HepG2 (cell line): ENCODE measurements around the gene WASHC3. TPM values are rescaled to one million over a fixed set of nuclear protein-coding genes. Genes with fewer than 3 reads are reported as not detected.
A peak's percentile ranks its signal among the peaks of the same experiment; 100 is the strongest.

ENCODE experiments used
- FLYWCH1 ChIP-seq: sonication (generic); formaldehyde crosslinking; IDR thresholded peaks from 2 replicates; pipeline ENCODE4 v1.8.1; 2023; ENCODE audit warnings: mild to moderate bottlenecking, missing genetic modification reagents
- MIER2 ChIP-seq: IDR thresholded peaks from 2 replicates; pipeline ENCODE4 v1.6.1; 2016; ENCODE audit warnings: missing biosample characterization, missing genetic modification reagents
- NAIF1 ChIP-seq: sonication (generic); formaldehyde crosslinking; IDR thresholded peaks from 2 replicates; pipeline ENCODE4 v1.5.0; 2020; ENCODE audit warnings: mild to moderate bottlenecking, missing genetic modification reagents, borderline replicate concordance
- NR2C2 ChIP-seq: sonication (generic); formaldehyde crosslinking; IDR thresholded peaks from 2 replicates; pipeline ENCODE4 v1.4.0; 2020; ENCODE audit warnings: missing genetic modification reagents, mild to moderate bottlenecking, moderate library complexity, borderline replicate concordance
- SETDB1 ChIP-seq: sonication (generic); formaldehyde crosslinking; IDR thresholded peaks from 2 replicates; pipeline ENCODE4 v1.5.1; 2020; ENCODE audit warnings: missing genetic modification reagents, mild to moderate bottlenecking, borderline replicate concordance
- SIN3A ChIP-seq: IDR thresholded peaks from 2 replicates; pipeline ENCODE4 v1.6.1; 2011; ENCODE audit warnings: low read depth, mild to moderate bottlenecking, control low read depth, low read length, borderline replicate concordance
- SIX4 ChIP-seq: sonication (generic); formaldehyde crosslinking; IDR thresholded peaks from 2 replicates; pipeline ENCODE4 v1.4.0; 2020; ENCODE audit warnings: missing genetic modification reagents
- TBX2 ChIP-seq: sonication (generic); formaldehyde crosslinking; IDR thresholded peaks from 2 replicates; pipeline ENCODE4 v1.5.0; 2020; ENCODE audit warnings: missing genetic modification reagents, mild to moderate bottlenecking, borderline replicate concordance
- ZKSCAN5 ChIP-seq: sonication (generic); formaldehyde crosslinking; IDR thresholded peaks from 2 replicates; pipeline ENCODE4 v1.5.1; 2020; ENCODE audit warnings: mild to moderate bottlenecking, missing genetic modification reagents
- ZNF44 ChIP-seq: sonication (generic); formaldehyde crosslinking; IDR thresholded peaks from 2 replicates; pipeline ENCODE4 v1.5.1; 2020; ENCODE audit warnings: mild to moderate bottlenecking, missing genetic modification reagents
- ZNF672 ChIP-seq: sonication (generic); formaldehyde crosslinking; IDR thresholded peaks from 2 replicates; pipeline ENCODE4 v1.8.1; 2022; ENCODE audit warnings: missing genetic modification reagents
- polyA plus RNA-seq, 8 experiments: library from polyadenylated mRNA; depleted of rRNA in 3 of 8; stranded (reverse) in 7 of 8; unstranded in 1 of 8; fragments of >200 nt; fragmentation: Illumina TruSeq in 4 of 8; extraction: Trizol in 4 of 8; gene quantifications; 2 replicates each; pipeline versions ENCODE4 v1.2.1 to v1.2.3, GENCODE V29; 2011 to 2016; ENCODE audit warnings: low read depth in 4 of 8, missing spikeins in 1 of 8, mixed read lengths in 1 of 8; ENCODE audit not compliant: insufficient read depth in 1 of 8
- total RNA-seq, 5 experiments: library from RNA; depleted of rRNA; stranded (reverse); fragments of >200 nt; fragmentation: Illumina TruSeq; extraction: Trizol; gene quantifications; 2 replicates each; pipeline ENCODE4 v1.2.3, GENCODE V29; 2016; ENCODE audit warnings: low read depth in 1 of 5
- TF ChIP-seq, protein P1 (sequence below): sonication (generic); formaldehyde crosslinking; IDR thresholded peaks from 2 replicates; pipeline ENCODE4 v1.4.0; 2020; ENCODE audit warnings: missing genetic modification reagents, borderline replicate concordance
- TF ChIP-seq, protein P2 (sequence below): sonication (generic); formaldehyde crosslinking; IDR thresholded peaks from 2 replicates; pipeline ENCODE4 v1.8.0; 2022; ENCODE audit warnings: low read depth, missing genetic modification reagents
- TF ChIP-seq, protein P3 (sequence below): sonication (generic); formaldehyde crosslinking; IDR thresholded peaks from 2 replicates; pipeline ENCODE4 v1.4.0; 2020; ENCODE audit warnings: missing genetic modification reagents
- TF ChIP-seq, protein P4 (sequence below): sonication (generic); formaldehyde crosslinking; IDR thresholded peaks from 2 replicates; pipeline ENCODE4 v1.8.1; 2023; ENCODE audit warnings: mild to moderate bottlenecking, moderate library complexity, missing genetic modification reagents
- TF ChIP-seq, protein P5 (sequence below): IDR thresholded peaks from 2 replicates; pipeline ENCODE4 v1.6.1; 2016; ENCODE audit warnings: mild to moderate bottlenecking, missing biosample characterization, missing genetic modification reagents
- TF ChIP-seq, protein P6 (sequence below): sonication (generic); formaldehyde crosslinking; IDR thresholded peaks from 2 replicates; pipeline ENCODE4 v1.5.0; 2020; ENCODE audit warnings: mild to moderate bottlenecking, low read depth, missing genetic modification reagents, borderline replicate concordance
- TF ChIP-seq, protein P7 (sequence below): sonication (generic); formaldehyde crosslinking; conservative IDR thresholded peaks from 2 replicates; pipeline ENCODE4 v1.5.0; 2020; ENCODE audit warnings: missing genetic modification reagents

The WASHC3 gene
- total and polyA plus RNA-seq, 2 of the 13 experiments (the other 11 are each of a cell fraction or from before 2014, with no cell fraction given): 32.7 to 47.3 TPM

DNA sequence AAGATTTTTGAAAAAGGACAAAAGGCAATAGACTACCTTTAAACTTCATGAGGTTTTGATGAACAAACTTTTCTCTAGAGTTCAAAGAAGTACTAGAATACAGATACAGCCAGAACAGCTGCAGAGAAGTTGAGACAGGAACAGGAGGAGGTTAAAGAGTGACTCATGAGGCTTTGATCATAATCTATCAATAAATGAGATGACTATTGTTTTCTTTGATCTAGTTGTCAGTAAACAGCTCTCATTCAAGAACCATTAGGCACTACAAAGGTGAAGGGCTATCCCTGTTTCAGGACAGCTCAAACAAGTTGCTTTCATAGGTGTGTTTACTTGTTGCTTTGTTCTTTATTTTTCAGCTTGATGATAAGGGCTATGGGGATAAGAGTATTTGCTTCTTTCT is 2.4 kb downstream of the WASHC3 start (continued):
- TF ChIP-seq, protein P1, sequence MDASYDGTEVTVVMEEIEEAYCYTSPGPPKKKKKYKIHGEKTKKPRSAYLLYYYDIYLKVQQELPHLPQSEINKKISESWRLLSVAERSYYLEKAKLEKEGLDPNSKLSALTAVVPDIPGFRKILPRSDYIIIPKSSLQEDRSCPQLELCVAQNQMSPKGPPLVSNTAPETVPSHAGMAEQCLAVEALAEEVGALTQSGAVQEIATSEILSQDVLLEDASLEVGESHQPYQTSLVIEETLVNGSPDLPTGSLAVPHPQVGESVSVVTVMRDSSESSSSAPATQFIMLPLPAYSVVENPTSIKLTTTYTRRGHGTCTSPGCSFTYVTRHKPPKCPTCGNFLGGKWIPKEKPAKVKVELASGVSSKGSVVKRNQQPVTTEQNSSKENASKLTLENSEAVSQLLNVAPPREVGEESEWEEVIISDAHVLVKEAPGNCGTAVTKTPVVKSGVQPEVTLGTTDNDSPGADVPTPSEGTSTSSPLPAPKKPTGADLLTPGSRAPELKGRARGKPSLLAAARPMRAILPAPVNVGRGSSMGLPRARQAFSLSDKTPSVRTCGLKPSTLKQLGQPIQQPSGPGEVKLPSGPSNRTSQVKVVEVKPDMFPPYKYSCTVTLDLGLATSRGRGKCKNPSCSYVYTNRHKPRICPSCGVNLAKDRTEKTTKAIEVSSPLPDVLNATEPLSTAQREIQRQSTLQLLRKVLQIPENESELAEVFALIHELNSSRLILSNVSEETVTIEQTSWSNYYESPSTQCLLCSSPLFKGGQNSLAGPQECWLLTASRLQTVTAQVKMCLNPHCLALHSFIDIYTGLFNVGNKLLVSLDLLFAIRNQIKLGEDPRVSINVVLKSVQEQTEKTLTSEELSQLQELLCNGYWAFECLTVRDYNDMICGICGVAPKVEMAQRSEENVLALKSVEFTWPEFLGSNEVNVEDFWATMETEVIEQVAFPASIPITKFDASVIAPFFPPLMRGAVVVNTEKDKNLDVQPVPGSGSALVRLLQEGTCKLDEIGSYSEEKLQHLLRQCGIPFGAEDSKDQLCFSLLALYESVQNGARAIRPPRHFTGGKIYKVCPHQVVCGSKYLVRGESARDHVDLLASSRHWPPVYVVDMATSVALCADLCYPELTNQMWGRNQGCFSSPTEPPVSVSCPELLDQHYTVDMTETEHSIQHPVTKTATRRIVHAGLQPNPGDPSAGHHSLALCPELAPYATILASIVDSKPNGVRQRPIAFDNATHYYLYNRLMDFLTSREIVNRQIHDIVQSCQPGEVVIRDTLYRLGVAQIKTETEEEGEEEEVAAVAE (CRISPR knock-in tag): no peak
- TF ChIP-seq, protein P2, sequence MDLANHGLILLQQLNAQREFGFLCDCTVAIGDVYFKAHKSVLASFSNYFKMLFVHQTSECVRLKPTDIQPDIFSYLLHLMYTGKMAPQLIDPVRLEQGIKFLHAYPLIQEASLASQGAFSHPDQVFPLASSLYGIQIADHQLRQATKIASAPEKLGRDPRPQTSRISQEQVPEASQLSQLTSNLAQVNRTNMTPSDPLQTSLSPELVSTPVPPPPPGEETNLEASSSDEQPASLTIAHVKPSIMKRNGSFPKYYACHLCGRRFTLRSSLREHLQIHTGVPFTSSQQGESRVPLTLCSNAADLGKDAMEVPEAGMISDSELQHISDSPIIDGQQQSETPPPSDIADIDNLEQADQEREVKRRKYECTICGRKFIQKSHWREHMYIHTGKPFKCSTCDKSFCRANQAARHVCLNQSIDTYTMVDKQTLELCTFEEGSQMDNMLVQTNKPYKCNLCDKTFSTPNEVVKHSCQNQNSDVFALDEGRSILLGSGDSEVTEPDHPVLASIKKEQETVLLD: no peak
- TF ChIP-seq, protein P3, sequence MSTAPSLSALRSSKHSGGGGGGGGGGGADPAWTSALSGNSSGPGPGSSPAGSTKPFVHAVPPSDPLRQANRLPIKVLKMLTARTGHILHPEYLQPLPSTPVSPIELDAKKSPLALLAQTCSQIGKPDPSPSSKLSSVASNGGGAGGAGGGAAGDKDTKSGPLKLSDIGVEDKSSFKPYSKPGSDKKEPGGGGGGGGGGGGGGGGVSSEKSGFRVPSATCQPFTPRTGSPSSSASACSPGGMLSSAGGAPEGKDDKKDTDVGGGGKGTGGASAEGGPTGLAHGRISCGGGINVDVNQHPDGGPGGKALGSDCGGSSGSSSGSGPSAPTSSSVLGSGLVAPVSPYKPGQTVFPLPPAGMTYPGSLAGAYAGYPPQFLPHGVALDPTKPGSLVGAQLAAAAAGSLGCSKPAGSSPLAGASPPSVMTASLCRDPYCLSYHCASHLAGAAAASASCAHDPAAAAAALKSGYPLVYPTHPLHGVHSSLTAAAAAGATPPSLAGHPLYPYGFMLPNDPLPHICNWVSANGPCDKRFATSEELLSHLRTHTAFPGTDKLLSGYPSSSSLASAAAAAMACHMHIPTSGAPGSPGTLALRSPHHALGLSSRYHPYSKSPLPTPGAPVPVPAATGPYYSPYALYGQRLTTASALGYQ: peak; percentile 78; the same call in 1 of the 2 replicates
- TF ChIP-seq SETDB1 (CRISPR knock-in tag) (no peak), TBX2 (CRISPR knock-in tag) (peak; percentile 91), ZNF44 (no peak), ZNF672 (no peak), MIER2 (CRISPR knock-in tag) (no peak), SIX4 (CRISPR knock-in tag) (peak; percentile 66; the same call in 1 of the 2 replicates), NR2C2 (CRISPR knock-in tag) (peak; percentile 35; the same call in 1 of the 2 replicates), ZKSCAN5 (CRISPR knock-in tag) (no peak), SIN3A (no peak), NAIF1 (CRISPR knock-in tag) (no peak), FLYWCH1 (CRISPR knock-in tag) (no peak)
- TF ChIP-seq, protein P4, sequence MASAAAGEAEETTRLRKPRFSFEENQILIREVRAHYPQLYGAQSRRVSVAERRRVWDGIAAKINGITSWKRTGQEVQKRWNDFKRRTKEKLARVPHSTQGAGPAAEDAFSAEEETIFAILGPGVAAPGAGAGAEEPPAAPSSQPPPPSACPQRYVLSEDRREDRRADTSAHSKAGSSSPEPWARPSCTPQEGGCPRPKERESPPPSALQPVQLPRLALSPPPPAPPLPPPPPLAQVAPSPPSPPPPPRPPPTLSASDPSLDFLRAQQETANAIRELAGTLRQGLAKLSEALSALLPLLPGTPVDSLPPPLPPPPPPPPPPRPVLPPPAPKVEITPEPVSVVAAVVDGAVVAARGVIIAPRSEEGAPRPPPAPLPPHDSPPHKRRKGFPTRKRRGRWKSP (CRISPR knock-in tag): no peak
- TF ChIP-seq, protein P5, sequence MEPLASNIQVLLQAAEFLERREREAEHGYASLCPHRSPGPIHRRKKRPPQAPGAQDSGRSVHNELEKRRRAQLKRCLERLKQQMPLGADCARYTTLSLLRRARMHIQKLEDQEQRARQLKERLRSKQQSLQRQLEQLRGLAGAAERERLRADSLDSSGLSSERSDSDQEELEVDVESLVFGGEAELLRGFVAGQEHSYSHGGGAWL (CRISPR knock-in tag): no peak
- TF ChIP-seq, protein P6, sequence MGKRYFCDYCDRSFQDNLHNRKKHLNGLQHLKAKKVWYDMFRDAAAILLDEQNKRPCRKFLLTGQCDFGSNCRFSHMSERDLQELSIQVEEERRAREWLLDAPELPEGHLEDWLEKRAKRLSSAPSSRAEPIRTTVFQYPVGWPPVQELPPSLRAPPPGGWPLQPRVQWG (CRISPR knock-in tag): no peak
- TF ChIP-seq, protein P7, sequence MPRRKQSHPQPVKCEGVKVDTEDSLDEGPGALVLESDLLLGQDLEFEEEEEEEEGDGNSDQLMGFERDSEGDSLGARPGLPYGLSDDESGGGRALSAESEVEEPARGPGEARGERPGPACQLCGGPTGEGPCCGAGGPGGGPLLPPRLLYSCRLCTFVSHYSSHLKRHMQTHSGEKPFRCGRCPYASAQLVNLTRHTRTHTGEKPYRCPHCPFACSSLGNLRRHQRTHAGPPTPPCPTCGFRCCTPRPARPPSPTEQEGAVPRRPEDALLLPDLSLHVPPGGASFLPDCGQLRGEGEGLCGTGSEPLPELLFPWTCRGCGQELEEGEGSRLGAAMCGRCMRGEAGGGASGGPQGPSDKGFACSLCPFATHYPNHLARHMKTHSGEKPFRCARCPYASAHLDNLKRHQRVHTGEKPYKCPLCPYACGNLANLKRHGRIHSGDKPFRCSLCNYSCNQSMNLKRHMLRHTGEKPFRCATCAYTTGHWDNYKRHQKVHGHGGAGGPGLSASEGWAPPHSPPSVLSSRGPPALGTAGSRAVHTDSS (CRISPR knock-in tag): no peak
